HEK293 (cell line): ENCODE data around the gene KLHDC8B.

Experiments
- CTCF ChIA-PET: fragments of 350-600 bp; formaldehyde crosslinking; extraction: SDS; loops from one replicate; lab custom pipeline; 2021; ENCODE audit warnings: antibody characterized with exemption; lab: Yijun Ruan, JAX
- POLR2A ChIA-PET: fragments of 300-600 bp; formaldehyde crosslinking; extraction: SDS; loops from one replicate; lab custom pipeline; 2020; ENCODE audit warnings: antibody characterized with exemption, inconsistent platforms; lab: Yijun Ruan, JAX
- H3K27ac ChIP-seq: fragments of 200-500 bp; sonication (Bioruptor generic); 2 replicates; pipeline ENCODE4 v1.5.1; 2014; ENCODE audit warnings: low read depth, low read length, control low read depth, inconsistent platforms; ENCODE audit errors: extremely low read depth
- H3K36me3 ChIP-seq, 2 experiments: fragments of 200-500 bp in 1 of 2; sonication (Bioruptor generic) in 1 of 2; 1 replicate in 1 of 2; 2 replicates in 1 of 2; pipeline ENCODE4 v1.5.1; 2014 to 2017; ENCODE audit warnings: inconsistent platforms in 2 of 2, low read length in 2 of 2; ENCODE audit not compliant: control insufficient read depth in 2 of 2, insufficient read depth in 1 of 2
- H3K4me1 ChIP-seq: fragments of 200-500 bp; sonication (Bioruptor generic); 2 replicates; pipeline ENCODE4 v1.5.1; 2014; ENCODE audit warnings: mild to moderate bottlenecking, low read length, inconsistent platforms; ENCODE audit not compliant: control insufficient read depth, insufficient read depth
- H3K4me3 ChIP-seq: 2 replicates; pipeline ENCODE4 v1.5.1; 2011; ENCODE audit warnings: low read depth, mild to moderate bottlenecking, control low read depth, low read length, moderate library complexity
- H3K9me3 ChIP-seq: fragments of 200-500 bp; sonication (Bioruptor generic); 2 replicates; pipeline ENCODE4 v1.5.1; 2014; ENCODE audit warnings: low read depth, low read length, inconsistent platforms; ENCODE audit not compliant: control insufficient read depth, insufficient read depth
- HOXD13 ChIP-seq: sonication (generic); formaldehyde crosslinking; IDR thresholded peaks from 2 replicates; pipeline ENCODE4 v1.8.0; 2022; ENCODE audit warnings: missing genetic modification reagents, borderline replicate concordance
- PRDM1 ChIP-seq: fragments of 450-650 bp; formaldehyde crosslinking; IDR thresholded peaks from 2 replicates; pipeline ENCODE4; 2016; ENCODE audit warnings: missing biosample characterization, missing genetic modification characterization
- TRIM28 ChIP-seq: IDR thresholded peaks from 2 replicates; pipeline ENCODE4 v1.6.1; 2011; ENCODE audit warnings: low read length, control low read depth, borderline replicate concordance
- ZFP69B ChIP-seq: fragments of 450-650 bp; formaldehyde crosslinking; IDR thresholded peaks from 2 replicates; pipeline ENCODE4 v1.5.1; 2016; ENCODE audit warnings: missing biosample characterization, missing genetic modification characterization
- ZNF138 ChIP-seq: fragments of 450-650 bp; formaldehyde crosslinking; IDR thresholded peaks from 2 replicates; pipeline ENCODE4 v1.5.1; 2016; ENCODE audit warnings: missing biosample characterization, missing genetic modification characterization, borderline replicate concordance
- ZNF184 ChIP-seq: fragments of 450-650 bp; IDR thresholded peaks from 2 replicates; pipeline ENCODE4 v1.5.1; 2018; ENCODE audit warnings: missing biosample characterization, mild to moderate bottlenecking, missing genetic modification characterization
- ZNF501 ChIP-seq: fragments of 450-650 bp; formaldehyde crosslinking; IDR thresholded peaks from 2 replicates; pipeline ENCODE4 v1.5.1; 2016; ENCODE audit warnings: missing biosample characterization, missing genetic modification characterization
- ZNF600 ChIP-seq: fragments of 450-650 bp; formaldehyde crosslinking; IDR thresholded peaks from 2 replicates; pipeline ENCODE4 v1.5.1; 2016; ENCODE audit warnings: missing biosample characterization, missing genetic modification characterization
- ZXDB ChIP-seq: fragments of 450-650 bp; formaldehyde crosslinking; IDR thresholded peaks from 2 replicates; pipeline ENCODE4 v1.5.1; 2016; ENCODE audit warnings: missing biosample characterization, missing genetic modification characterization
- TF ChIP-seq, protein P1 (sequence below): fragments of 450-650 bp; formaldehyde crosslinking; IDR thresholded peaks from 2 replicates; pipeline ENCODE4 v1.5.1; 2016; ENCODE audit warnings: missing biosample characterization, missing genetic modification characterization
- TF ChIP-seq, protein P2 (sequence below): fragments of 450-650 bp; formaldehyde crosslinking; IDR thresholded peaks from 2 replicates; pipeline ENCODE4 v1.5.1; 2016; ENCODE audit warnings: missing biosample characterization, missing genetic modification characterization
- TF ChIP-seq, protein P3 (sequence below): fragments of 450-650 bp; formaldehyde crosslinking; conservative IDR thresholded peaks from 2 replicates; pipeline ENCODE4 v1.5.1; 2016; ENCODE audit warnings: low read depth, missing biosample characterization, missing genetic modification characterization
- TF ChIP-seq, protein P4 (sequence below): fragments of 450-650 bp; formaldehyde crosslinking; IDR thresholded peaks from 2 replicates; pipeline ENCODE4 v1.5.1; 2016; ENCODE audit warnings: missing biosample characterization, missing genetic modification characterization, low read depth
- TF ChIP-seq, protein P5 (sequence below): fragments of 450-650 bp; formaldehyde crosslinking; IDR thresholded peaks from 2 replicates; pipeline ENCODE4 v1.5.1; 2017; ENCODE audit warnings: missing biosample characterization, missing genetic modification characterization
- TF ChIP-seq, protein P6 (sequence below): fragments of 450-650 bp; formaldehyde crosslinking; IDR thresholded peaks from 2 replicates; pipeline ENCODE4 v1.5.1; 2016; ENCODE audit warnings: missing biosample characterization, missing genetic modification characterization

The KLHDC8B gene

DNA sequence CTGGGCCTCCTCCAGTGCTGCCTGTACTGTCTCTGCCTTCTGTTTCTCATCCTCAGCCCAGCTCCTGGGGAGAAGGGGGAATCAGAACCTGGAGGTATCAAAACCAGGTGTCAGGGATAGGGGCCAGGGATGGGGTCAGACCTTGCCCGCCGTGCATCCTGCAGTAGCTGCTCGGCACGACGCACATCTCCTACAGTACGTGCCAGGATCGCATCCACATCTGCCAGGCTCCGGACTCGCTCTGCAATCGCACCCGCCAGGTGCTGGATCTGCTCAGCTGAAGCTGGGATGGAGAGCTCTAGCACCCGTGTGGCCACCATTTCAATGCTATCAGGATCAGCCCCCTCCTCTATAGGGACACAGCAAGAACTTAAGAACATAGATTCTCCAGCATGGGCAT, 49.4 kb upstream of the KLHDC8B start (continued):
- no peak for TF ChIP-seq ZFP69B (tag by site-specific recombination)
- TF ChIP-seq, protein P1, sequence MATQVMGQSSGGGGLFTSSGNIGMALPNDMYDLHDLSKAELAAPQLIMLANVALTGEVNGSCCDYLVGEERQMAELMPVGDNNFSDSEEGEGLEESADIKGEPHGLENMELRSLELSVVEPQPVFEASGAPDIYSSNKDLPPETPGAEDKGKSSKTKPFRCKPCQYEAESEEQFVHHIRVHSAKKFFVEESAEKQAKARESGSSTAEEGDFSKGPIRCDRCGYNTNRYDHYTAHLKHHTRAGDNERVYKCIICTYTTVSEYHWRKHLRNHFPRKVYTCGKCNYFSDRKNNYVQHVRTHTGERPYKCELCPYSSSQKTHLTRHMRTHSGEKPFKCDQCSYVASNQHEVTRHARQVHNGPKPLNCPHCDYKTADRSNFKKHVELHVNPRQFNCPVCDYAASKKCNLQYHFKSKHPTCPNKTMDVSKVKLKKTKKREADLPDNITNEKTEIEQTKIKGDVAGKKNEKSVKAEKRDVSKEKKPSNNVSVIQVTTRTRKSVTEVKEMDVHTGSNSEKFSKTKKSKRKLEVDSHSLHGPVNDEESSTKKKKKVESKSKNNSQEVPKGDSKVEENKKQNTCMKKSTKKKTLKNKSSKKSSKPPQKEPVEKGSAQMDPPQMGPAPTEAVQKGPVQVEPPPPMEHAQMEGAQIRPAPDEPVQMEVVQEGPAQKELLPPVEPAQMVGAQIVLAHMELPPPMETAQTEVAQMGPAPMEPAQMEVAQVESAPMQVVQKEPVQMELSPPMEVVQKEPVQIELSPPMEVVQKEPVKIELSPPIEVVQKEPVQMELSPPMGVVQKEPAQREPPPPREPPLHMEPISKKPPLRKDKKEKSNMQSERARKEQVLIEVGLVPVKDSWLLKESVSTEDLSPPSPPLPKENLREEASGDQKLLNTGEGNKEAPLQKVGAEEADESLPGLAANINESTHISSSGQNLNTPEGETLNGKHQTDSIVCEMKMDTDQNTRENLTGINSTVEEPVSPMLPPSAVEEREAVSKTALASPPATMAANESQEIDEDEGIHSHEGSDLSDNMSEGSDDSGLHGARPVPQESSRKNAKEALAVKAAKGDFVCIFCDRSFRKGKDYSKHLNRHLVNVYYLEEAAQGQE (tag by site-specific recombination) = no peak
- TF ChIP-seq ZNF501 = no peak

DNA sequence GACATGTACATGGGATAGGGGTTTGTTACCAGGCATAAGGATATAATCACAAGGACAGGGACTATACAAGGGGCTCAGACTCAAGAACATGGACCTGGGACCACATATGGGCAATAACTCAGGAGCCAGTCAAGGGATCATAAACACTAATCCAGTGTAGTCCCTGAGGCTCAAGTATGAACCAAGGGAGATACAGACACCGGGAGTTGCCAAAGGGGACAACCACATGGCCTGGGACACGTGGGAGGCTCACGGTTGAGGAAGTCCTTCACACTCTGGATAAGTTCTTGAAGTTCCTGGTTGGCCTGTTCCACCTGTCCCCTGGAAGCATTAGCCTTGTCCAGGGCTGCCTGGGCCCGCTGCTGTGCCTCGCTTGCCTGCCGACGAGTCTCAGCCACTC, 48.9 kb upstream of the KLHDC8B start:
- Histone ChIP-seq H3K36me3 (peaks cover 9 to 72% of the 10 kb centered on the region in 2 experiments; a peak in 2 of 3 replicates), H3K4me1 (peaks cover 6% of the 10 kb centered on the region; the same call in 1 of the 2 replicates), H3K27ac (no peak overlapping the region), H3K9me3 (no peaks in the 10 kb centered on the region)
- ChIA-PET POLR2A (no interaction called here), CTCF (no interaction called here)
- no peak for TF ChIP-seq PRDM1 (tag by site-specific recombination)
- TF ChIP-seq, all 188 proteins: peak for 0
- no peak overlapping the region for H3K4me3 ChIP-seq

DNA sequence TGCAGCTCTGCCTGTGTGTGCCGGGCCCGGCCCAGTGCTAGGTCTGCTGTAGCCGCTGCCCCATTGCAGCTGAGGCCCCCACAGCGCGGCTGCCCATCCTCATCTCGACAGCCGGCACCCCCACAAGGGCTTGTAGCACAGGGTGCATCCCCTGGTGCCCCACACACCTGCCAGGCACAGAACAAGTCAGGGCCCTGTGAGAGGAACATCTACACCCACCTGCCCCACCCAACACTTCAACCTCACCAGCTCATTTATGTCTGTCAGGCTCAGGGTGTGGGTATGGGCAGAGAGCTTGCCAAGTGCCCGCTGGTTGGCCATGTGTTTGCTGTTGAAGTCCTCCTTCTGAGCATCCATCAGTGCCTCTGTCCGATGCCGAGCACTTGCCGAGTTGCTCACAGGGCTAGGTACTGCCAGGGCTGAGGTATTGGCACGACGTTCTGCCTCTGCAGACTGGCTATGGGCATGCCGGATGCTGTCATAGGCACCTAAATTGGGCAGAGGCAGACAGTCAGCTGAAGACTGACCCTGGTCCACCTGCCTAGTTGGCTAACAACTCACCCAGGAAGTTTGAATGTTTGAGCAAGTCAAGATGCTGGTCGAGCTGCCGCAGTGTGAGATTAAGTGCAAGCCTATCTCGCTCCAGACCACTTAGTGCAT, 48.4 kb upstream of the KLHDC8B start:
- TF ChIP-seq, protein P2, sequence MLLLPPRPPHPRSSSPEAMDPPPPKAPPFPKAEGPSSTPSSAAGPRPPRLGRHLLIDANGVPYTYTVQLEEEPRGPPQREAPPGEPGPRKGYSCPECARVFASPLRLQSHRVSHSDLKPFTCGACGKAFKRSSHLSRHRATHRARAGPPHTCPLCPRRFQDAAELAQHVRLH (tag by site-specific recombination) = no peak
- peak; percentile 43 for TF ChIP-seq ZNF600
- TF ChIP-seq, all 188 proteins: peak for 1
- CTCF ChIA-PET = no interaction called here

DNA sequence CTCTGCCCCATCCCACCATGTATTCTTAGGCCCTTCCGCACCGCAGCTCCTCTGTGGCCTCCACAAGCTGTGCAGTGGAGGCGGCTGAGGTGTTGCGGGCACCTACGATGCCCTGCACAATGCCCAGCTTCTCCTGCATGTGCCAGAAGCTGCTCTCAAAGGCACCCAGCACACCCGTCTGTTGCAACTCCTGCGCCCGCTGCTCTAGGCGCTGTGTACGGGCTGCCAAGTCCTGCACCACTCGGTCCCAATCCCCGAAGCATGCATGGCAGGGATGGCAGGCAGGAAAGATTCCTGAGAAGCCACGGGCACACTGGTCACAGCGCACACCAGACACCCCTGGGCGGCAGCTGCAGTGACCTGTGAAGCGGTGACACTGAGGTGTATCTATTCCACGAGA, 47.7 kb upstream of the KLHDC8B start:
- POLR2A ChIA-PET = no interaction called here
- peaks cover under 1 to 67% of the 10 kb centered on the region in 2 experiments; a peak in 2 of 3 replicates for H3K36me3 ChIP-seq
- TF ChIP-seq, protein P3, sequence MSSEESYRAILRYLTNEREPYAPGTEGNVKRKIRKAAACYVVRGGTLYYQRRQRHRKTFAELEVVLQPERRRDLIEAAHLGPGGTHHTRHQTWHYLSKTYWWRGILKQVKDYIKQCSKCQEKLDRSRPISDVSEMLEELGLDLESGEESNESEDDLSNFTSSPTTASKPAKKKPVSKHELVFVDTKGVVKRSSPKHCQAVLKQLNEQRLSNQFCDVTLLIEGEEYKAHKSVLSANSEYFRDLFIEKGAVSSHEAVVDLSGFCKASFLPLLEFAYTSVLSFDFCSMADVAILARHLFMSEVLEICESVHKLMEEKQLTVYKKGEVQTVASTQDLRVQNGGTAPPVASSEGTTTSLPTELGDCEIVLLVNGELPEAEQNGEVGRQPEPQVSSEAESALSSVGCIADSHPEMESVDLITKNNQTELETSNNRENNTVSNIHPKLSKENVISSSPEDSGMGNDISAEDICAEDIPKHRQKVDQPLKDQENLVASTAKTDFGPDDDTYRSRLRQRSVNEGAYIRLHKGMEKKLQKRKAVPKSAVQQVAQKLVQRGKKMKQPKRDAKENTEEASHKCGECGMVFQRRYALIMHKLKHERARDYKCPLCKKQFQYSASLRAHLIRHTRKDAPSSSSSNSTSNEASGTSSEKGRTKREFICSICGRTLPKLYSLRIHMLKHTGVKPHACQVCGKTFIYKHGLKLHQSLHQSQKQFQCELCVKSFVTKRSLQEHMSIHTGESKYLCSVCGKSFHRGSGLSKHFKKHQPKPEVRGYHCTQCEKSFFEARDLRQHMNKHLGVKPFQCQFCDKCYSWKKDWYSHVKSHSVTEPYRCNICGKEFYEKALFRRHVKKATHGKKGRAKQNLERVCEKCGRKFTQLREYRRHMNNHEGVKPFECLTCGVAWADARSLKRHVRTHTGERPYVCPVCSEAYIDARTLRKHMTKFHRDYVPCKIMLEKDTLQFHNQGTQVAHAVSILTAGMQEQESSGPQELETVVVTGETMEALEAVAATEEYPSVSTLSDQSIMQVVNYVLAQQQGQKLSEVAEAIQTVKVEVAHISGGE = no peak
- TF ChIP-seq, protein P4, sequence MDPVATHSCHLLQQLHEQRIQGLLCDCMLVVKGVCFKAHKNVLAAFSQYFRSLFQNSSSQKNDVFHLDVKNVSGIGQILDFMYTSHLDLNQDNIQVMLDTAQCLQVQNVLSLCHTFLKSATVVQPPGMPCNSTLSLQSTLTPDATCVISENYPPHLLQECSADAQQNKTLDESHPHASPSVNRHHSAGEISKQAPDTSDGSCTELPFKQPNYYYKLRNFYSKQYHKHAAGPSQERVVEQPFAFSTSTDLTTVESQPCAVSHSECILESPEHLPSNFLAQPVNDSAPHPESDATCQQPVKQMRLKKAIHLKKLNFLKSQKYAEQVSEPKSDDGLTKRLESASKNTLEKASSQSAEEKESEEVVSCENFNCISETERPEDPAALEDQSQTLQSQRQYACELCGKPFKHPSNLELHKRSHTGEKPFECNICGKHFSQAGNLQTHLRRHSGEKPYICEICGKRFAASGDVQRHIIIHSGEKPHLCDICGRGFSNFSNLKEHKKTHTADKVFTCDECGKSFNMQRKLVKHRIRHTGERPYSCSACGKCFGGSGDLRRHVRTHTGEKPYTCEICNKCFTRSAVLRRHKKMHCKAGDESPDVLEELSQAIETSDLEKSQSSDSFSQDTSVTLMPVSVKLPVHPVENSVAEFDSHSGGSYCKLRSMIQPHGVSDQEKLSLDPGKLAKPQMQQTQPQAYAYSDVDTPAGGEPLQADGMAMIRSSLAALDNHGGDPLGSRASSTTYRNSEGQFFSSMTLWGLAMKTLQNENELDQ (tag by site-specific recombination) = no peak
- TF ChIP-seq TRIM28 (no peak), HOXD13 (CRISPR knock-in tag) (no peak), ZXDB (tag by site-specific recombination) (no peak), ZNF138 (no peak), ZNF184 (tag by site-specific recombination) (no peak)
- TF ChIP-seq, protein P5, sequence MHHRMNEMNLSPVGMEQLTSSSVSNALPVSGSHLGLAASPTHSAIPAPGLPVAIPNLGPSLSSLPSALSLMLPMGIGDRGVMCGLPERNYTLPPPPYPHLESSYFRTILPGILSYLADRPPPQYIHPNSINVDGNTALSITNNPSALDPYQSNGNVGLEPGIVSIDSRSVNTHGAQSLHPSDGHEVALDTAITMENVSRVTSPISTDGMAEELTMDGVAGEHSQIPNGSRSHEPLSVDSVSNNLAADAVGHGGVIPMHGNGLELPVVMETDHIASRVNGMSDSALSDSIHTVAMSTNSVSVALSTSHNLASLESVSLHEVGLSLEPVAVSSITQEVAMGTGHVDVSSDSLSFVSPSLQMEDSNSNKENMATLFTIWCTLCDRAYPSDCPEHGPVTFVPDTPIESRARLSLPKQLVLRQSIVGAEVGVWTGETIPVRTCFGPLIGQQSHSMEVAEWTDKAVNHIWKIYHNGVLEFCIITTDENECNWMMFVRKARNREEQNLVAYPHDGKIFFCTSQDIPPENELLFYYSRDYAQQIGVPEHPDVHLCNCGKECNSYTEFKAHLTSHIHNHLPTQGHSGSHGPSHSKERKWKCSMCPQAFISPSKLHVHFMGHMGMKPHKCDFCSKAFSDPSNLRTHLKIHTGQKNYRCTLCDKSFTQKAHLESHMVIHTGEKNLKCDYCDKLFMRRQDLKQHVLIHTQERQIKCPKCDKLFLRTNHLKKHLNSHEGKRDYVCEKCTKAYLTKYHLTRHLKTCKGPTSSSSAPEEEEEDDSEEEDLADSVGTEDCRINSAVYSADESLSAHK (tag by site-specific recombination) = no peak
- TF ChIP-seq, protein P6, sequence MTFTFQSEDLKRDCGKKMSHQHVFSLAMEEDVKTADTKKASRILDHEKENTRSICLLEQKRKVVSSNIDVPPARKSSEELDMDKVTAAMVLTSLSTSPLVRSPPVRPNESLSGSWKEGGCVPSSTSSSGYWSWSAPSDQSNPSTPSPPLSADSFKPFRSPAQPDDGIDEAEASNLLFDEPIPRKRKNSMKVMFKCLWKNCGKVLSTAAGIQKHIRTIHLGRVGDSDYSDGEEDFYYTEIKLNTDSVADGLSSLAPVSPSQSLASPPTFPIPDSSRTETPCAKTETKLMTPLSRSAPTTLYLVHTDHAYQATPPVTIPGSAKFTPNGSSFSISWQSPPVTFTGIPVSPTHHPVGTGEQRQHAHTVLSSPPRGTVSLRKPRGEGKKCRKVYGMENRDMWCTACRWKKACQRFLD = no peak

More for the DNA sequence above, 48.4 kb upstream of the KLHDC8B start:
- H3K27ac ChIP-seq = no peak overlapping the region
- POLR2A ChIA-PET = no interaction called here
- H3K36me3 ChIP-seq = peaks cover 7 to 67% of the 10 kb centered on the region in 2 experiments; a peak in 2 of 3 replicates
- no peak overlapping the region for H3K4me3 ChIP-seq
- H3K9me3 ChIP-seq = no peaks in the 10 kb centered on the region
- peaks cover 6% of the 10 kb centered on the region; the same call in 1 of the 2 replicates for H3K4me1 ChIP-seq

More for the DNA sequence above, 47.7 kb upstream of the KLHDC8B start:
- CTCF ChIA-PET = no interaction called here
- Histone ChIP-seq H3K4me1 (peaks cover 6% of the 10 kb centered on the region; the same call in 1 of the 2 replicates), H3K9me3 (no peaks in the 10 kb centered on the region), H3K27ac (no peak overlapping the region), H3K4me3 (no peak overlapping the region)
